ENCODE measurements around the gene VENTX. TPM values are rescaled to one million over a fixed set of nuclear protein-coding genes. Genes with fewer than 3 reads are reported as not detected.

VENTX gene
- total RNA-seq, 1 experiment from 2014 or later: not detected

DNA sequence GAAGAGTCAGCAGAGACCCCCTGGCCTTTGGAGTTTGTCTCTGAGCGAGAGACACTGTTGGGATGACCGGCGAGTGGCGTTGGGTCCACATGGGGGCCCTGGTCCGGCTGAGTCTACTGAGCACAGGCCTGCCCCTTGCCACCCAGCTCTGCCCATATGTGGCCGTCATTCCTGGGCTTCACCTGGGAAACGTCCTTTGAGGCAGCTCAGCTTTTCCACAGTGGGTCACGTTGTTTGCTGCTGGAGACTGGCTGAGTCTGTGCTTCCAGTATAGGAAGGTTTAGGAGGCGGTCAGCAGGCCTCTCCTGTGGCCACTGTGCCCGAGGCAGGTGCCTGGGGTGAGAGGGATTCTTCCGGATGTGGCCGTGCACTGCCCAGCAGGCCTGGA lies 21.9 kb downstream of the VENTX start:
- H3K9me3 Mint-ChIP-seq (ENCODE audit: unreplicated experiment): no peaks in the 10 kb centered on the region
- peak overlapping the region; percentile 97 for H3K27ac Mint-ChIP-seq (ENCODE audit: low read depth, unreplicated experiment)
- DNase-seq (ENCODE audit: unreplicated experiment): no peak
- peak overlapping the region; percentile 68 for H3K4me3 Mint-ChIP-seq (ENCODE audit: unreplicated experiment)
- peaks cover 6% of the 10 kb centered on the region for H3K36me3 Mint-ChIP-seq (ENCODE audit: insufficient read depth, unreplicated experiment)
- TF ChIP-seq, protein P1, sequence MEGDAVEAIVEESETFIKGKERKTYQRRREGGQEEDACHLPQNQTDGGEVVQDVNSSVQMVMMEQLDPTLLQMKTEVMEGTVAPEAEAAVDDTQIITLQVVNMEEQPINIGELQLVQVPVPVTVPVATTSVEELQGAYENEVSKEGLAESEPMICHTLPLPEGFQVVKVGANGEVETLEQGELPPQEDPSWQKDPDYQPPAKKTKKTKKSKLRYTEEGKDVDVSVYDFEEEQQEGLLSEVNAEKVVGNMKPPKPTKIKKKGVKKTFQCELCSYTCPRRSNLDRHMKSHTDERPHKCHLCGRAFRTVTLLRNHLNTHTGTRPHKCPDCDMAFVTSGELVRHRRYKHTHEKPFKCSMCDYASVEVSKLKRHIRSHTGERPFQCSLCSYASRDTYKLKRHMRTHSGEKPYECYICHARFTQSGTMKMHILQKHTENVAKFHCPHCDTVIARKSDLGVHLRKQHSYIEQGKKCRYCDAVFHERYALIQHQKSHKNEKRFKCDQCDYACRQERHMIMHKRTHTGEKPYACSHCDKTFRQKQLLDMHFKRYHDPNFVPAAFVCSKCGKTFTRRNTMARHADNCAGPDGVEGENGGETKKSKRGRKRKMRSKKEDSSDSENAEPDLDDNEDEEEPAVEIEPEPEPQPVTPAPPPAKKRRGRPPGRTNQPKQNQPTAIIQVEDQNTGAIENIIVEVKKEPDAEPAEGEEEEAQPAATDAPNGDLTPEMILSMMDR (IDR thresholded peaks at IDR 0.05; ENCODE audit: unreplicated experiment): no peak
- intact Hi-C loops (cut with micrococcal nuclease): loop anchor here (1.0 to 5.0 kb wide), 3 partner anchors 19 to 117 kb away; no protein-coding TSS in a partner anchor
- H3K27me3 Mint-ChIP-seq (ENCODE audit: insufficient read depth, unreplicated experiment): no peaks in the 10 kb centered on the region
- ChIA-PET CTCF (interaction anchor here (0.6 to 3.9 kb wide), 8 partner anchors 15 to 356 kb away, joined by 3 to 25 read pairs (median 4); no protein-coding TSS in a partner anchor), POLR2A (interaction anchor here (0.8 to 3.7 kb wide), 9 partner anchors 17 to 939 kb away, joined by 3 to 45 read pairs (median 4); partner anchors contain the start of gene ADAM8)
- peaks cover 37% of the 10 kb centered on the region for H3K4me1 Mint-ChIP-seq (ENCODE audit: insufficient read depth, unreplicated experiment)
- BruUV-seq (replicated peaks): TSS peak; percentile 39

DNA sequence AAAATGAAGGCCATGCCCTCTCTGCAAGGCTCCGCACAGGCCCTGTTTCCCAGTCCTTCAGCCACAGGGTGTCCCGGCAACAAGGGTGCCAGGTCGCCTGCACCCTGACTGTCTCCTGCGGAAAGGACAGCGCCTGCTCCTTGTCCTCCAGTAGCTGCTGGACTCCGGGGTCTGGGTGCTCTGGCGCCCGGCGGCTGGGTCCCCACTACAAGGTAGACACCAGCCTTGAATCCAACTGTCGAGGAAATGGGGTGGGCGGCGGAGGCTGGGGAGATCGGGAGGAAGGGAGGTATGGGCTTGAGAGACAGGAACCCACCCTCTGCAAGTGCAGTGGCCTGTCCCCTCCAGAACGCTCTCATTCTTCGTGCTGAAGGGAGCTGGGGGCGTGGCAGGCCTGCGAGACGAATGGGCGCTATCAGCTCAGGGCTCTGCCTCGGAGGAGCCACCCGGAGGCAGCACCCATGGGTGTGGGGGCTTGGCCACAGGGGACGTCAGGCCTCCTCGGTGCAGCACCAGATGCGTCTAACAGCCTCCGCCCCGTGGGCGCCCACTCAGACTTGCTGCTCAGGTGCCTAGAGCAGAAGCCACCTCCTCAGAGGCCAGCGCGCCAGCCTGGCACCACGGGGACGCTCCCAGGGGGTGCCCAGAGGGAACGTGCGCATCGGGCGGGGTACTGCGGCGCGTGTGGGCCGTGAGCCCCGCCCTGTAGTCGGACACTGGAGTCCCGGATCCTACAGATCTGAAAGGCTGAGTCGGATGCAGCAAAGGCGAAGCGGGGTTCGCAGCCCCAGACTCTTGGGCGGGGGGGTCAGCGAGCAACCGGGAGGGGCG lies 23.5 kb downstream of the VENTX start:
- DNase-seq (ENCODE audit: unreplicated experiment): peak; percentile 47
- Mint-ChIP-seq H3K4me1 (ENCODE audit: insufficient read depth, unreplicated experiment) (peaks cover 44% of the 10 kb centered on the region), H3K9me3 (ENCODE audit: unreplicated experiment) (no peaks in the 10 kb centered on the region), H3K27me3 (ENCODE audit: insufficient read depth, unreplicated experiment) (no peaks in the 10 kb centered on the region), H3K4me3 (ENCODE audit: unreplicated experiment) (peak overlapping the region; percentile 68), H3K36me3 (ENCODE audit: insufficient read depth, unreplicated experiment) (peaks cover 6% of the 10 kb centered on the region), H3K27ac (ENCODE audit: low read depth, unreplicated experiment) (peak overlapping the region; percentile 67)
- CTCF ChIA-PET: interaction anchor here (0.6 kb wide), 1 partner anchor 54 kb away, joined by 3 read pairs; no protein-coding TSS in a partner anchor
- no TSS peak for BruUV-seq (replicated peaks)
- intact Hi-C loops (cut with micrococcal nuclease): no loop called here
- POLR2A ChIA-PET: interaction anchor here (0.9 to 1.3 kb wide), 5 partner anchors 14 to 357 kb away, joined by 4 to 5 read pairs (median 4); no protein-coding TSS in a partner anchor
- TF ChIP-seq, protein P1 (IDR thresholded peaks at IDR 0.05; ENCODE audit: unreplicated experiment): no peak

DNA sequence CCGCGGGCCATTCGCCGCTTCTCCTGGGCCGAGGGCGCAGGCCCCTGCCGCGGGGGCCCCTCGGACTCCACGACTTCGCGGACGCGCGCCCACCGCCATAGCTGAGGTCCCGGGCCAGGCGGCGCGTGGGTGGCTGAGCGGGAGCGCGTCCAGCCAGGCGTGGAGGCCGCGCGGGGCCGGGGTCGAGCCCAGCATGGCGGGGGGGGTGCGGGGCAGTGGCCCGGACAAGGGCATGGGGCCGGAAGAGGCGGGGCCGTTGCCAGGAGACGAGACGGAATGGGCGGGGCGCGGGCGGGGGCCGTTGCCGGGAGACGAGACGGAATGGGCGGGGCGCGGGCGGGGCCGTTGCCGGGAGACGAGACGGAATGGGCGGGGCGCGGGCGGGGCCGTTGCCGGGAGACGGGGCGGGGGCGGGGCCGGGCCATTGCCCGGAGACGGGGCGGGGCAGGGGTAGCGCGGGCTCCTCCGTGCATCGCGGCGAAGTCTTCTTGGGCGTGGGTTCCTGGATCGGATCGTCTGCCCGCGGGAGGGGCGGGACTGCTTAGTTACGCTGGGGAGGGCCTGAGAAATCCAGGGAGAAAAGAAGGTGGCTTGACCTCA lies 24.2 kb downstream of the VENTX start:
- ChIA-PET CTCF (interaction anchor here (0.6 kb wide), 1 partner anchor 55 kb away, joined by 3 read pairs; no protein-coding TSS in a partner anchor), POLR2A (interaction anchor here (0.9 to 1.2 kb wide), 4 partner anchors 13 to 358 kb away, joined by 4 to 5 read pairs (median 4); no protein-coding TSS in a partner anchor)
- Mint-ChIP-seq H3K4me1 (ENCODE audit: insufficient read depth, unreplicated experiment) (peaks cover 44% of the 10 kb centered on the region), H3K9me3 (ENCODE audit: unreplicated experiment) (no peaks in the 10 kb centered on the region), H3K4me3 (ENCODE audit: unreplicated experiment) (peak overlapping the region; percentile 68), H3K36me3 (ENCODE audit: insufficient read depth, unreplicated experiment) (peaks cover 6% of the 10 kb centered on the region), H3K27ac (ENCODE audit: low read depth, unreplicated experiment) (peak overlapping the region; percentile 67), H3K27me3 (ENCODE audit: insufficient read depth, unreplicated experiment) (no peaks in the 10 kb centered on the region)
- TF ChIP-seq, protein P1 (IDR thresholded peaks at IDR 0.05; ENCODE audit: unreplicated experiment): no peak
- intact Hi-C loops (cut with micrococcal nuclease): no loop called here
- no TSS peak for BruUV-seq (replicated peaks)
- DNase-seq (ENCODE audit: unreplicated experiment): peak; percentile 66

DNA sequence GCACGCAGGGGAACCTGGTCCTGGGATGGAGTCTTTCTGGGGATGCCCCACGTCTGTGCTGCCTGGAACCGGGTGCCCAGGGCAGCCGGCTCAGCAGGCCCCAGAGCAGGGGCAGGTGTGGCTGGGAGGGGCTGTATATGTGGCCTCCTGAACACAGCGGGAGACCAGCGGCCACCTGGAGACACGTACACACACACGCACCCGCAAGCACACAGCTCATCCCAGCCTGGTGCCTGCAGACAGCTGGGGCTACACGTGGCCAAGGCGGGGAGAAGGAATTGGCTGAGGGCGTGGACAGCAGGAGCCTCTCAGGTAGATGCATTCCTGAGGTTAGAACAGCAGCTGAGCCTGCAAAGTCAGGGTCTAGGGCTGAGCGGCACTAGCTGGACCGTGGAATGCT lies 25.0 kb downstream of the VENTX start:
- Mint-ChIP-seq H3K4me1 (ENCODE audit: insufficient read depth, unreplicated experiment) (peaks cover 39% of the 10 kb centered on the region), H3K27ac (ENCODE audit: low read depth, unreplicated experiment) (no peak overlapping the region), H3K9me3 (ENCODE audit: unreplicated experiment) (no peaks in the 10 kb centered on the region), H3K36me3 (ENCODE audit: insufficient read depth, unreplicated experiment) (peaks cover 6% of the 10 kb centered on the region), H3K27me3 (ENCODE audit: insufficient read depth, unreplicated experiment) (no peaks in the 10 kb centered on the region), H3K4me3 (ENCODE audit: unreplicated experiment) (no peak overlapping the region)
- intact Hi-C loops (cut with micrococcal nuclease): no loop called here
- POLR2A ChIA-PET: interaction anchor here (1.0 to 1.3 kb wide), 2 partner anchors 16 to 45 kb away, joined by 3 to 6 read pairs; no protein-coding TSS in a partner anchor
- no TSS peak for BruUV-seq (replicated peaks)
- DNase-seq (ENCODE audit: unreplicated experiment): no peak
- CTCF ChIA-PET: interaction anchor here (0.6 to 2.0 kb wide), 4 partner anchors 16 to 419 kb away, joined by 3 to 12 read pairs (median 3); no protein-coding TSS in a partner anchor
- TF ChIP-seq, protein P1 (IDR thresholded peaks at IDR 0.05; ENCODE audit: unreplicated experiment): no peak
